Amniotic epithelial cell (primary cell): ENCODE results near the gene BEST3.
A peak's percentile ranks its signal among the peaks of the same experiment; 100 is the strongest.
"Not testable (repeated sequence)": the region's sequence is repeated elsewhere in the genome, so short reads cannot be mapped to it uniquely, and the experiment has no call there.

Source experiments
- DNase-seq: peaks from one replicate; pipeline ENCODE4 v3.0.0-alpha.2; 2010; ENCODE audit warnings: low read depth

BEST3 gene

GRCh38 chr12:69648476-69648875, 50.6 kb downstream of the BEST3 start:
- DNase-seq, result peak; percentile 96

- DNase-seq, result no peak
Observed at GRCh38 chr12:69647178-69647577, 51.9 kb downstream of the BEST3 start.

GRCh38 chr12:69645031-69645430, 54.1 kb downstream of the BEST3 start:
- DNase-seq, result no peak

DNA sequence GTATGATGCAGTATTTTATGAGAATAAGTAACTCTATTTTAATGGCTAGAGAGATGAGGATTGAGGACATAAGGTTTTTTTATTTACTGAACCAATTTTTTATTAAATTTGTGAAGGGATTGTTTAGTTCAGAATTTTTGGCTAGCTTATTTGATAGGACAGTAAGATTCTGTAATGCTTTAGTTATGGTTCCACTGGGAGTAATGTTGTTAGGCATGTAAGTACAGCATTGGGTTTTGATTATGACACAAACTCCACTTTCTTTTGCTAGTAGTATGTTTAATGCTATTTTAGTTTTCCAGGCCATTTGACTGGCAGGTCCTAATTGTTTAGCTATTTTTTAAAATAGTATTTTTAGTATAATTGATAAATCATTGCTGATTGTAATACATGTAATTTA, 54.6 kb downstream of the BEST3 start:
- no peak for DNase-seq

DNA sequence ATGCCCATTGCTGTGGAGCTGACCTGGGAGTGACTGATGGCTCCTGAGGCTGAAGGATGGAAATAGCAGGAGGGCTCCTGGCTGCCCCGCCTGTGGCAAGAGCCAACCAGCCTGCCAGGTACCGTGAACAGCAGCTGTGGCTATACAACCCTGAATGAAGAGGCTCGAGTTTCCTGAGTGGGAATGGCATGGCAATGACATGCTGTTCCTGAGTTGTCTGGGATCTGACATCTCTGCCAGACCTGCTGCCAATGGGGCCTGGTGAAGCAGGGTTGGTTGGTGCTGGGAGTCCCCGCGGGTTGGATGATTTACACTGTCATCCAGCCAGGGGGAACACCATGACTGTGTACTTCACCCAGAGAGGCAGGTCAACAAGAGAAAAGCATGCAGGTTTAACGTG, 56.6 kb downstream of the BEST3 start:
- DNase-seq, result no peak

GRCh38 chr12:69641546-69641945, 57.6 kb downstream of the BEST3 start:
- no peak for DNase-seq

DNA sequence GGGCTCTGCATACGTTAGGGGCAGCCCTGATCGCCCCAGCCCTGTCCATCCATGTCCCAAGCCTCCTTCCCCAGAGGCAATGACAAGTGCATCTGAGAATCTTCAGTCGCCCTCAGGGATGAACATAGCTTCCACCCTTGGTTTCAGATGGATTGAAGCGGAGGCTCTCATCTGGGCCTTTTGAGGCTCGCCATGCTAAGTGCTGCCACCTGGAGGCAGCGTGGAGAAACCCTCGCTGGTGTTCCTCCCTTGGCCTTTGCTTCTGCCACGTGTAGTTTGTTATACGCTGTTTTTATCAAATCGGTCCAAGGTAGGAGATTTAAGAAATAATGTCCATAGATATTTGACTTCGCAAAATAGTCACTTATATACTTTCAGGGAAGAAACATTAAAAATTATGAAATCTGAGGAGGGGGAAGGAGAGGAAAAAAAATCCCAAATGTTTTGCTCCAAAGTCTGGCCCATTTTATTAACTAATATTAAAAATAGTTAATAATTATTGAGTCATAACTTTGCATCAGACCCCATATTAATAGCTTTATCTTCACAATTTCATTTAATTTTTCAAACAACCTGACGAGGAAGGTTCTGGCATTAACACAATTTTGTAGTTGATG, 59.6 kb downstream of the BEST3 start:
- DNase-seq, result peak; percentile 59

GRCh38 chr12:69633061-69633460, 66.0 kb downstream of the BEST3 start:
- DNase-seq, result no peak

DNA sequence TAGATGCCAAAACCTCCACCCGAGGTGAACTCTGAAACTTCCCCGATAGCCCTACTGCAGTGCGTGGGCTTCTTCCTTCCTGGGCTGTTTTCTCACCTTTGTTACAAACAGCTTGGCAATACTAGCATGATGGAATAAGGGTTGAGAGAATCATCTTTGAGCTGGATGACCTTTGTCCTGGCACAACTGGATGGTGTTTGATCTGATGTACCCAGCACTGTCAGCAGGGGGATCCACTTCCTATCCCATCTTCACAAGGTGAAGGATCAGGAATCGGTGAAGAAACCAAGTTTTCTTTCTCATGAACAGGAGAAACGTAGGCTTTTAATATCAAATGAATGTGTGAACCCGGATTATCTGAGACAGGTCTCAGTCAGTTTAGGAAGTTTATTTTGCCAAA, 68.9 kb downstream of the BEST3 start:
- peak; percentile 12 for DNase-seq

DNA sequence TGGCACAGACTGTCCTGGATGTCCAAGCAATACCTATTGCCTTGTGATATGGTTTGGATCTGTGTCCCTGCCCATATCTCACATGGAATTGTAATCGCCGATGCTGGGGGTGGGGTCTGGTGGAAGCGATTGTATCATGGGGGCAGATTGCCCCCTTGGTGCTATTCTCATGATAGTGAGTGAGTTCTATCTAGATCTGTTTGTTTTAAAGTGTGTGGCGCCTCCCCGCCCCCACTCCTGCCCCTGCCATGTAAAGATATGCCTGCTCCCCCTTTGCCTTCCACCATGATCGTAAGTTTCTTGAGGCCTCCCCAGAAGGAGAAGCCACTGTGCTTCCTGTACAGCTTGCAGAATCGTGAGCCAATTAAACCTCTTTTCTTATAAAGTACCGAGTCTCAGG, 71.6 kb downstream of the BEST3 start:
- no peak for DNase-seq

DNA sequence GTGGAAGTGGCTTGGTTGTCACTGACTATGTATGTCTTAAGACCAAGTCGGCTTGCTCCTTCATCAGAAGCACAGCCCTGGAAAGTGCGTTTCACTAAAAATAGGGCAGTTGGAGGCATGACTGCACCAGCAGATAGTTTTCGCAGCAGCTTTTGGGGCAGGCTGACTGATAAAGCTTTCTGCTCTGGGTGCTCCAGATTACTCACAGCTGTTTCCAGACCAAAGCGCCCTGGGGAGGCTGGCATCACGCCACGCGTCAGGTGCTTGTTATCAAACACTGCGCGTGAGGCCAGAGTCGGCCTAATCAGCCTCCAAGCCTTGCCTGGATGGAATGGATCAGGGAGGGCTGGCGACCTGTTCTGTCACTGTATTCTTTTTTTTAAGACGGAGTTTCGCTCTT, 75.1 kb downstream of the BEST3 start:
- peak; percentile 31 for DNase-seq

- DNase-seq, result no peak
Observed at GRCh38 chr12:69621551-69621950, 77.6 kb downstream of the BEST3 start.

DNA sequence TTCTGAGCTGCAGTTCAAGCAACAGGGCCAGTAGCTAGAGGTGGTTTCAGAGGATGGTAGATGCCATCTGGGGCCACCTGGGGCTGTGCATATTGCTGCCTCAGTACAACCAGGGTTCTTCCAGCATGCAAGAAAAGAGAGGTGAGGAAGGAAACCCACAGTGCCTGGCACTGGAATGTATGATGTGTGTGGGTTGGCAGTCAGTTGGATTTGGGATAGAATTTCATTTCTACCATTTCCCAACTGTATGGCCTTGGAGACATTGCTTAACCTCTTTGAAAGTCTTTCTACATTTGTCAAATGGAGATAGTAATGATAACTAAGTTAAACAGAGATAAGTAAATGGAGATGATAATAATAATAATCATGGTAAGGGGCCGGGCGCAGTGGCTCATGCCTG, 78.2 kb downstream of the BEST3 start:
- peak; percentile 92 for DNase-seq

GRCh38 chr12:69620077-69620476, 79.0 kb downstream of the BEST3 start:
- no peak for DNase-seq

GRCh38 chr12:69619050-69619449, 80.1 kb downstream of the BEST3 start:
- DNase-seq, result peak; percentile 39

GRCh38 chr12:69616025-69616424, 83.1 kb downstream of the BEST3 start:
- DNase-seq, result no peak

DNA sequence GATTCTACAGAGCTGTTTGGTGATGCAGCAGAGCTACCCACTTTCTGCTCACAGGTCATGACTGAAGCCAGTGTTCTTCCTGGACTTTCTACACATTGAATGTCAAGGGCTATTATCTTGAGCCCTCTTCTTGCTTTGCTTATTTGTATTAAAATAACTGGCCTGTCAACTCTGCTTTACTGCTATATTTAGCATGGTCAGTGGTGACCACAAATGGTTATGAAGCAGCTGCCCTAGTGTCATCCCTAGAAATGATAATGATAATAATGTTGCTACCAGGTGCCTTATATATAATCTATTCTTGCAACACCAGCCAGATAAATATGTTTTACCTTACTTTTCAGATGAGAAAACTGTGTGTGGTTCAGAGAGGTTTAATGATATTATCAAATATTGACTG, 85.8 kb downstream of the BEST3 start:
- no peak for DNase-seq

DNA sequence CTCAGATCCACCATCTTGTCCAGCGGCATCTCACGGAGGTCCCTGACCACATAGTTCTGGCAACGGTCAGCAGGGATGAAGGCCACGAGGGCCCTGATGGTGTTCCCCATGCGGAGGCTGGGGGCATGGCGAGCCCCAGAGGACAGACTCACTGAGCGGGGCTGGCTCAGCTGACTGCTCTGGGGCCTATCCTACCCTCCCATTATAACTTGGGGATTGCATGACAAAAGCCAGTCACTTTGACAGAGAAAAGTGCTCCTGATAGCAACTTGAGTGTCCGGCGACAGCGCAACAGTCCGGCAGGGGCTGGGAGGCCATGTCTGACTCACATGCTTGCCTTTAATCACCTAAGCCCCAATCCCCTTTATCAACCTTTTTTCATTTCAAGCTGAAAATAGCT, 88.4 kb downstream of the BEST3 start, which contains the start of gene LRRC10:
LRRC10 (minus strand) TSS at position 179 of the 400 bp plus-strand sequence; CDS start at position 110, 69 bp downstream.
- no peak for DNase-seq

- DNase-seq, result no peak
Observed at GRCh38 chr12:69610126-69610525, 89.0 kb downstream of the BEST3 start.

GRCh38 chr12:69608114-69608513, 91.0 kb downstream of the BEST3 start:
- no peak for DNase-seq

DNA sequence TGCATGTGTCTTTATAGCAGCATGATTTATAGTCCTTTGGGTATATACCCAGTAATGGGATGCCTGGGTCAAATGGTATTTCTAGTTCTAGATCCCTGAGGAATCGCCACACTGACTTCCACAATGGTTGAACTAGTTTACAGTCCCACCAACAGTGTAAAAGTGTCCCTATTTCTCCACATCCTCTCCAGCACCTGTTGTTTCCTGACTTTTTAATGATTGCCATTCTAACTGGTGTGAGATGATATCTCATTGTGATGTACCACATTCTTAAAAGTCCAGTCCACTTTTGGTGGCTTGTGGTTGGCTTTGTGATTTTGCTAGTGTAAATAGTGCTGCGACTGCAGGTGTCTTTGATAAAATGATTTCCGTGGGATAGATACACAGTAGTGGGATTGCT, 94.8 kb downstream of the BEST3 start:
- not testable (repeated sequence) for DNase-seq
